NCI-H2227 (cell line): ENCODE measurements around the gene ZXDA.

ENCODE experiments used
- DNase-seq: peaks from one replicate; lab custom pipeline; 2025; ENCODE audit not compliant: unreplicated experiment; lab: John Stamatoyannopoulos, UW

ZXDA gene

GRCh38 chrX:57910287-57910912, at the start of gene ZXDA:
TSS of gene ZXDA (minus strand) at chrX:57910458. CDS start at chrX:57910420, 38 bp downstream.
- peak; percentile 10 for DNase-seq

GRCh38 chrX:57952320-57952678, 42.0 kb upstream of the ZXDA start:
- no peak for DNase-seq

GRCh38 chrX:57951666-57952319, 41.5 kb upstream of the ZXDA start:
- DNase-seq: no peak

- DNase-seq: no peak
Observed at GRCh38 chrX:57933321-57933720, 23.1 kb upstream of the ZXDA start.

GRCh38 chrX:57932266-57932665, 22.0 kb upstream of the ZXDA start:
- DNase-seq: no peak

GRCh38 chrX:57930051-57930450, 19.8 kb upstream of the ZXDA start:
- DNase-seq: no peak

- peak; percentile 18 for DNase-seq
Observed at GRCh38 chrX:57929373-57929772, 19.1 kb upstream of the ZXDA start.

GRCh38 chrX:57925806-57926205, 15.5 kb upstream of the ZXDA start:
- no peak for DNase-seq

- peak; percentile 70 for DNase-seq
Observed at GRCh38 chrX:57918750-57919436, 8.6 kb upstream of the ZXDA start.

- DNase-seq: no peak
Observed at GRCh38 chrX:57915680-57916079, 5.4 kb upstream of the ZXDA start.

GRCh38 chrX:57909595-57910286, 517 bp downstream of the ZXDA start:
- peak; percentile 16 for DNase-seq

GRCh38 chrX:57908972-57909594, 1.2 kb downstream of the ZXDA start:
- DNase-seq: peak; percentile 15

- no peak for DNase-seq
Observed at GRCh38 chrX:57906790-57907189, 3.5 kb downstream of the ZXDA start.

- DNase-seq: no peak
Observed at GRCh38 chrX:57905141-57905540, 5.1 kb downstream of the ZXDA start.

GRCh38 chrX:57904176-57904880, 5.9 kb downstream of the ZXDA start:
- no peak for DNase-seq

- DNase-seq: no peak
Observed at GRCh38 chrX:57902633-57903032, 7.6 kb downstream of the ZXDA start.

GRCh38 chrX:57901466-57901865, 8.8 kb downstream of the ZXDA start:
- no peak for DNase-seq

GRCh38 chrX:57900975-57901374, 9.3 kb downstream of the ZXDA start:
- no peak for DNase-seq

GRCh38 chrX:57899906-57900305, 10.4 kb downstream of the ZXDA start:
- no peak for DNase-seq

GRCh38 chrX:57899064-57899463, 11.2 kb downstream of the ZXDA start:
- no peak for DNase-seq

GRCh38 chrX:57871463-57871862, 38.8 kb downstream of the ZXDA start:
- DNase-seq: no peak
